GM18519 (cell line): ENCODE measurements around the gene ZNF398.
A peak's percentile ranks its signal among the peaks of the same experiment; 100 is the strongest.
"Not testable (repeated sequence)": the region's sequence is repeated elsewhere in the genome, so short reads cannot be mapped to it uniquely, and the experiment has no call there.

Experiments used
- ATAC-seq: cut with Tn5 transposase; IDR thresholded peaks from one replicate; pipeline ENCODE4 v1.9.1; 2021; ENCODE audit warnings: mild to moderate bottlenecking, moderate library complexity; ENCODE audit not compliant: unreplicated experiment, low FRiP score

ZNF398 gene

GRCh38 chr7:149147072-149147751, at the start of gene ZNF398:
Gene ZNF398 (plus strand): TSS chr7:149147453. CDS start chr7:149147743, 290 bp downstream.
- peak; percentile 62 for ATAC-seq

- ATAC-seq = no peak
These were observed 48.2 kb upstream of the ZNF398 start for GRCh38 chr7:149099058-149099457.

- no peak for ATAC-seq
These were observed 46.4 kb upstream of the ZNF398 start for GRCh38 chr7:149100821-149101220.

GRCh38 chr7:149102666-149103065, 44.6 kb upstream of the ZNF398 start:
- ATAC-seq = no peak

GRCh38 chr7:149103424-149103823, 43.8 kb upstream of the ZNF398 start:
- ATAC-seq = no peak

- ATAC-seq = no peak
These were observed 43.0 kb upstream of the ZNF398 start for GRCh38 chr7:149104214-149104613.

- ATAC-seq = no peak
These were observed 42.5 kb upstream of the ZNF398 start for GRCh38 chr7:149104749-149105148.

GRCh38 chr7:149109969-149110368, 37.3 kb upstream of the ZNF398 start:
- no peak for ATAC-seq

GRCh38 chr7:149125189-149125862, 21.9 kb upstream of the ZNF398 start:
- no peak for ATAC-seq

- ATAC-seq = peak; percentile 79
These were observed 21.2 kb upstream of the ZNF398 start, which contains the start of gene ZNF425 for GRCh38 chr7:149125863-149126661. Gene ZNF425 (minus strand): TSS chr7:149126324. CDS start chr7:149126213, 111 bp downstream.

- peak; percentile 29 for ATAC-seq
These were observed 20.5 kb upstream of the ZNF398 start for GRCh38 chr7:149126662-149127266.

- ATAC-seq = no peak
These were observed 16.6 kb upstream of the ZNF398 start for GRCh38 chr7:149130572-149131198.

- ATAC-seq = no peak
These were observed 14.1 kb upstream of the ZNF398 start for GRCh38 chr7:149133028-149133710.

- no peak for ATAC-seq
These were observed 11.1 kb upstream of the ZNF398 start for GRCh38 chr7:149136118-149136517.

- no peak for ATAC-seq
These were observed 6.4 kb upstream of the ZNF398 start for GRCh38 chr7:149140831-149141230.

GRCh38 chr7:149141893-149142292, 5.4 kb upstream of the ZNF398 start:
- no peak for ATAC-seq

GRCh38 chr7:149144436-149144922, 2.8 kb upstream of the ZNF398 start:
- not testable (repeated sequence) for ATAC-seq

- no peak for ATAC-seq
These were observed 2.0 kb upstream of the ZNF398 start for GRCh38 chr7:149145031-149145845.
